ENCODE data around the gene EI24. TPM values are rescaled to one million over a fixed set of nuclear protein-coding genes. Genes with fewer than 3 reads are reported as not detected.
A peak's percentile ranks its signal among the peaks of the same experiment; 100 is the strongest.

EI24 gene
- total and polyA plus RNA-seq, 9 donors = 44.9 to 149 (median 53.4) TPM

DNA sequence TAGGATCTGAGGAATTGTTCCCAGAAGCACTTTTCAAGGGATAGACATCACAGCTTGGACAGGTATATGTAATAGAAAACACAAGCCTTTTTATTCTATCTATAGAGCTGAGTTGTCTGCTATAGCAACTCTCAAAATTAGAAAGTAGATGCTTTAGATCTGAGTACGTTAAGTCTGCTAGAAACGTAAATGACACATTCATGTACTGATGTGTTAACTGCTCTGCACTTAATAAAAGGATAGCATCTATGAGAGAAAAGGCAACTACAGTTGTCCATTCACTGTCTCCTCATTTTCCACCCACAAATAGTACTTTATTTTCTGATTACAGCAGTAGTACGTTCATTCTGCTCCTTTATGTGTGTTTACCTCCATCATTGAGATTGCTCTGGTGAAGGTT lies 17.3 kb downstream of the EI24 start:
- Histone ChIP-seq H3K36me3 (no peaks in the 10 kb centered on the region), H3K27me3 (no peaks in the 10 kb centered on the region), H3K4me3 (no peak overlapping the region), H3K9me3 (no peaks in the 10 kb centered on the region), H3K27ac (no peak overlapping the region), H3K4me1 (ENCODE audit: insufficient read depth) (no peaks in the 10 kb centered on the region)
- no peak for DNase-seq
- intact Hi-C loops (cut with DNase I) = no loop called here
- TF ChIP-seq EP300 (IDR thresholded peaks at IDR 0.05) = no peak
- TF ChIP-seq, protein P1, sequence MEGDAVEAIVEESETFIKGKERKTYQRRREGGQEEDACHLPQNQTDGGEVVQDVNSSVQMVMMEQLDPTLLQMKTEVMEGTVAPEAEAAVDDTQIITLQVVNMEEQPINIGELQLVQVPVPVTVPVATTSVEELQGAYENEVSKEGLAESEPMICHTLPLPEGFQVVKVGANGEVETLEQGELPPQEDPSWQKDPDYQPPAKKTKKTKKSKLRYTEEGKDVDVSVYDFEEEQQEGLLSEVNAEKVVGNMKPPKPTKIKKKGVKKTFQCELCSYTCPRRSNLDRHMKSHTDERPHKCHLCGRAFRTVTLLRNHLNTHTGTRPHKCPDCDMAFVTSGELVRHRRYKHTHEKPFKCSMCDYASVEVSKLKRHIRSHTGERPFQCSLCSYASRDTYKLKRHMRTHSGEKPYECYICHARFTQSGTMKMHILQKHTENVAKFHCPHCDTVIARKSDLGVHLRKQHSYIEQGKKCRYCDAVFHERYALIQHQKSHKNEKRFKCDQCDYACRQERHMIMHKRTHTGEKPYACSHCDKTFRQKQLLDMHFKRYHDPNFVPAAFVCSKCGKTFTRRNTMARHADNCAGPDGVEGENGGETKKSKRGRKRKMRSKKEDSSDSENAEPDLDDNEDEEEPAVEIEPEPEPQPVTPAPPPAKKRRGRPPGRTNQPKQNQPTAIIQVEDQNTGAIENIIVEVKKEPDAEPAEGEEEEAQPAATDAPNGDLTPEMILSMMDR (IDR thresholded peaks at IDR 0.05) = no peak
- TF ChIP-seq POLR2A (IDR thresholded peaks at IDR 0.05) = no peak
- WGBS, 3 donors = 68 to 74% (median 70%) methylated on average over 3 of the region's 3 CpGs

GRCh38 chr11:125587480-125587879 lies 18.2 kb downstream of the EI24 start:
- 86 to 92% (median 88%) methylated on average over 1 of the region's 1 CpG for WGBS, 3 donors
- Histone ChIP-seq H3K4me1 (ENCODE audit: insufficient read depth) (no peaks in the 10 kb centered on the region), H3K4me3 (no peak overlapping the region), H3K27me3 (no peaks in the 10 kb centered on the region), H3K27ac (no peak overlapping the region), H3K36me3 (no peaks in the 10 kb centered on the region), H3K9me3 (no peaks in the 10 kb centered on the region)
- DNase-seq = no peak
- TF ChIP-seq EP300 (IDR thresholded peaks at IDR 0.05) (no peak), POLR2A (IDR thresholded peaks at IDR 0.05) (no peak)
- TF ChIP-seq, protein P1 (IDR thresholded peaks at IDR 0.05) = no peak
- intact Hi-C loops (cut with DNase I) = no loop called here

DNA sequence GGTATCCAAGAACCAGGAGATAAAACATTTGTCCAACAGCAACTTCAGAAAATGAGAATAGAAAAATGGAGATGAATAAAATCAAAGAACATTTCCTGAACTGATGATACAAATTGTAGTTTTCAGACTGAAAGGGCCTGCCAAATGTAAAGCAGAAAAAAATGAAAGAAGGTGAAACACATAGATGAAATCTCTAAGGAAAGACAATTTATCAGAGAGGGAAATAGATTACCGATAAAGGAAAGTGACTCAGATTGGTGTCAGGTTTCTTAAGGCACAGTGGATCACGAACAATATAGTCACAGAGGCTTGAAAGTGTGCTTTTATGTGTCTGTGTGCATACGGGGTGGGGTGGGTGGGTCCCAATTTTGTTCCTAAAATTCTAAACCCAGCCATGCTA lies 19.2 kb downstream of the EI24 start:
- DNase-seq = no peak
- TF ChIP-seq EP300 (IDR thresholded peaks at IDR 0.05) = no peak
- TF ChIP-seq POLR2A (IDR thresholded peaks at IDR 0.05) = no peak
- TF ChIP-seq, protein P1 (IDR thresholded peaks at IDR 0.05) = no peak
- intact Hi-C loops (cut with DNase I) = no loop called here
- no peak overlapping the region for H3K4me3 ChIP-seq
- H3K4me1 ChIP-seq (ENCODE audit: insufficient read depth) = peaks cover 1% of the 10 kb centered on the region
- H3K9me3 ChIP-seq = no peaks in the 10 kb centered on the region
- no peaks in the 10 kb centered on the region for H3K27me3 ChIP-seq
- no peak overlapping the region for H3K27ac ChIP-seq
- no peaks in the 10 kb centered on the region for H3K36me3 ChIP-seq
- WGBS, 3 donors = 52 to 56% (median 54%) methylated on average over 3 of the region's 3 CpGs

- Histone ChIP-seq H3K27me3 (no peaks in the 10 kb centered on the region), H3K4me1 (ENCODE audit: insufficient read depth) (peaks cover 6% of the 10 kb centered on the region), H3K4me3 (peak overlapping the region; percentile 52), H3K36me3 (no peaks in the 10 kb centered on the region), H3K27ac (peak overlapping the region; percentile 79 to 99), H3K9me3 (no peaks in the 10 kb centered on the region)
- peak; percentile 33 to 68 (median 46) for DNase-seq
- intact Hi-C loops (cut with DNase I) = no loop called here
- WGBS, 3 donors = 1 to 2% (median 1%) methylated on average over 30 of the region's 30 CpGs
- TF ChIP-seq, protein P1 (IDR thresholded peaks at IDR 0.05) = no peak
- TF ChIP-seq POLR2A (IDR thresholded peaks at IDR 0.05) (no peak), EP300 (IDR thresholded peaks at IDR 0.05) (no peak)
These were observed 22.5 kb downstream of the EI24 start for GRCh38 chr11:125591649-125592304.
